ENCODE results near the gene BTN3A1. TPM values are rescaled to one million over a fixed set of nuclear protein-coding genes. Genes with fewer than 3 reads are reported as not detected.

The BTN3A1 gene
- total RNA-seq, 1 donor from 2014 or later: 52.2 TPM

- intact Hi-C loops (cut with DNase I): no loop called here
- no peak overlapping the region for H3K27ac ChIP-seq
- no peak overlapping the region for H3K4me3 ChIP-seq
- no peaks in the 10 kb centered on the region for H3K36me3 ChIP-seq
- no peaks in the 10 kb centered on the region for H3K27me3 ChIP-seq
- ATAC-seq (no peak), DNase-seq (no peak)
- H3K4me1 ChIP-seq: peaks cover 14% of the 10 kb centered on the region
- no peak for TF ChIP-seq CTCF (IDR thresholded peaks at IDR 0.05)
- no peaks in the 10 kb centered on the region for H3K9me3 ChIP-seq
These were observed 20.0 kb upstream of the BTN3A1 start for GRCh38 chr6:26382121-26382520.

DNA sequence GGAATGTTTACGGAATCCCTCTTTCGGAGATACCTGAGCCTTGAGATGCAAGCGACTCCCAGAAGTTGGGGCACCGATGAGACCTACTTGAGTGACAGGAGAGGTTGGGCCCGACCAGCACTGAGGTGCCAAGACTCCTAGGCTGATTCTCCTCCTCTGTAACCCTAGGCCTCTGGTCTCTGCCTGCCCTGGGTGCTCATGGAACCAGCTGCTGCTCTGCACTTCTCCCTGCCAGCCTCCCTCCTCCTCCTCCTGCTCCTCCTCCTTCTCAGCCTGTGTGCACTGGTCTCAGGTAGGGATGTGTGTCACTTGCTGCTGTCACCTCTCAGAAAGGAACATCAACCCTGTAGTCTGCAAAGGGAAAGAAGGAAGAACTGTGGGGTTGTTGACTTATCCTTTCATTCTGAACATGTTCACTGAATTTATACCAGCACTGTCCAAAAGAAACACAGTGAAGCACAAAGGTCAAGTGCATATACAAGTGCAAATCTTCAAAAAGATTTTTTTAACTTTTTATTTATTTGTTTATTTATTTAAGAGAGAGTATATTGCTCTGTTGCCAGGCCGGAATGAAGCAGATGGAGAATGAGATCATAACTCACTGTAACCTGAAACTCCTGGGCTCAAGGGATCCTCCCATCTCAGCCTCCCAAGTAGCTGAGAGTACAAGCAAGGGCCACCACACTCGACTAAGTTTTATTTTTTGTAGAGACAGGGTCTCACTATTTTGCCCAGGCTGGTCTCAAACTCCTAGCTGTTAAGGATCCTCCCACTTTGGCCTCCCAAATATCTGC is 18.3 kb upstream of the BTN3A1 start:
- H3K4me1 ChIP-seq: peaks cover 14% of the 10 kb centered on the region
- no peak for TF ChIP-seq CTCF (IDR thresholded peaks at IDR 0.05)
- H3K27ac ChIP-seq: peak overlapping the region; percentile 72
- intact Hi-C loops (cut with DNase I): no loop called here
- no peak for DNase-seq
- no peaks in the 10 kb centered on the region for H3K36me3 ChIP-seq
- peak; percentile 63 for ATAC-seq
- H3K4me3 ChIP-seq: peak overlapping the region; percentile 75
- H3K9me3 ChIP-seq: no peaks in the 10 kb centered on the region
- H3K27me3 ChIP-seq: no peaks in the 10 kb centered on the region

GRCh38 chr6:26385734-26386125 is 16.3 kb upstream of the BTN3A1 start:
- Histone ChIP-seq H3K9me3 (no peaks in the 10 kb centered on the region), H3K4me3 (no peak overlapping the region), H3K4me1 (peaks cover 14% of the 10 kb centered on the region), H3K27me3 (no peaks in the 10 kb centered on the region), H3K27ac (no peak overlapping the region), H3K36me3 (peaks cover 10% of the 10 kb centered on the region)
- TF ChIP-seq CTCF (IDR thresholded peaks at IDR 0.05): no peak
- intact Hi-C loops (cut with DNase I): no loop called here
- no peak for DNase-seq
- no peak for ATAC-seq

GRCh38 chr6:26387565-26387964 is 14.5 kb upstream of the BTN3A1 start:
- Histone ChIP-seq H3K4me3 (no peak overlapping the region), H3K27ac (no peak overlapping the region), H3K36me3 (peaks cover 20% of the 10 kb centered on the region), H3K9me3 (no peaks in the 10 kb centered on the region), H3K4me1 (peaks cover 14% of the 10 kb centered on the region), H3K27me3 (no peaks in the 10 kb centered on the region)
- ATAC-seq: no peak
- intact Hi-C loops (cut with DNase I): no loop called here
- no peak for TF ChIP-seq CTCF (IDR thresholded peaks at IDR 0.05)
- no peak for DNase-seq

GRCh38 chr6:26388014-26388413 is 14.1 kb upstream of the BTN3A1 start:
- Histone ChIP-seq H3K27me3 (no peaks in the 10 kb centered on the region), H3K9me3 (no peaks in the 10 kb centered on the region), H3K36me3 (peaks cover 20% of the 10 kb centered on the region), H3K4me3 (no peak overlapping the region), H3K4me1 (peaks cover 14% of the 10 kb centered on the region), H3K27ac (no peak overlapping the region)
- DNase-seq (no peak), ATAC-seq (no peak)
- no peak for TF ChIP-seq CTCF (IDR thresholded peaks at IDR 0.05)
- intact Hi-C loops (cut with DNase I): no loop called here

Measured in upper lobe of right lung (tissue), 1 donor.